Body of pancreas (tissue), 4 donors: ENCODE measurements around the gene EYS.

ENCODE experiments used
- POLR2A ChIP-seq, 3 donors: fragments of 450-650 bp; IDR thresholded peaks; one replicate each; pipeline ENCODE4 v1.6.1; 2016; ENCODE audit warnings: antibody characterized with exemption in 3 of 3, mild to moderate bottlenecking in 2 of 3
- TF ChIP-seq, protein P1 (sequence below), 7 experiments: fragments of 450-650 bp in 4 of 7; fragments of 200-600 bp in 3 of 7; sonication (generic) in 3 of 7; IDR thresholded peaks; one replicate each; pipeline ENCODE4 v1.5.1; 2016 to 2019; ENCODE audit warnings: antibody characterized with exemption in 7 of 7

- TF ChIP-seq POLR2A (IDR thresholded peaks at IDR 0.05) = no peak
- TF ChIP-seq, protein P1, sequence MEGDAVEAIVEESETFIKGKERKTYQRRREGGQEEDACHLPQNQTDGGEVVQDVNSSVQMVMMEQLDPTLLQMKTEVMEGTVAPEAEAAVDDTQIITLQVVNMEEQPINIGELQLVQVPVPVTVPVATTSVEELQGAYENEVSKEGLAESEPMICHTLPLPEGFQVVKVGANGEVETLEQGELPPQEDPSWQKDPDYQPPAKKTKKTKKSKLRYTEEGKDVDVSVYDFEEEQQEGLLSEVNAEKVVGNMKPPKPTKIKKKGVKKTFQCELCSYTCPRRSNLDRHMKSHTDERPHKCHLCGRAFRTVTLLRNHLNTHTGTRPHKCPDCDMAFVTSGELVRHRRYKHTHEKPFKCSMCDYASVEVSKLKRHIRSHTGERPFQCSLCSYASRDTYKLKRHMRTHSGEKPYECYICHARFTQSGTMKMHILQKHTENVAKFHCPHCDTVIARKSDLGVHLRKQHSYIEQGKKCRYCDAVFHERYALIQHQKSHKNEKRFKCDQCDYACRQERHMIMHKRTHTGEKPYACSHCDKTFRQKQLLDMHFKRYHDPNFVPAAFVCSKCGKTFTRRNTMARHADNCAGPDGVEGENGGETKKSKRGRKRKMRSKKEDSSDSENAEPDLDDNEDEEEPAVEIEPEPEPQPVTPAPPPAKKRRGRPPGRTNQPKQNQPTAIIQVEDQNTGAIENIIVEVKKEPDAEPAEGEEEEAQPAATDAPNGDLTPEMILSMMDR (IDR thresholded peaks at IDR 0.05) = no peak
These were observed 1657.3 kb downstream of the EYS start for GRCh38 chr6:64049736-64050135.
